GM21737 (cell line): ENCODE results near the gene SPTB.

Experiments
- ATAC-seq: cut with Tn5 transposase; IDR thresholded peaks from one replicate; pipeline ENCODE4 v1.9.1; 2021; ENCODE audit warnings: mild to moderate bottlenecking, moderate library complexity; ENCODE audit not compliant: unreplicated experiment

SPTB gene

GRCh38 chr14:64718762-64719161 lies 160.9 kb downstream of the SPTB start:
- ATAC-seq: no peak

DNA sequence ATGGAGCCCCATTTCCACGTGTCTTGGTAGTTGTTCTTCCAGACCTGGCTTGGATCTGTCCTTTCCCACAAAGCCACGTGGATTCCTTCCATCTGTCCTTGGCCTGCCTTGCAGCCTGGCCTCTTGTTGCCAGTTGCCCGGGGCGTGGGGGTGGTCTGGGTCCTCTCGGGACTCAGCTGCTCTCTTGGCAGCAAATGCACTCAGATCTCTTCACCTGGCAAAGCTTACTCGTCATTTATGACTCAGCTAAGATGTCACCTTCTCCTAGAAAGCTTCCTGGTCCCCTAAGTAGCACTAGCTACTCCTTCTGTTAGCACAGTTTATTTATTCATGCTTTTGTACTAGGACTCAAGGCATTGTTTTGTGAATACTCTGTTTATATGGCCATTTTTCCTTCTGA lies 161.8 kb downstream of the SPTB start:
- ATAC-seq: no peak

DNA sequence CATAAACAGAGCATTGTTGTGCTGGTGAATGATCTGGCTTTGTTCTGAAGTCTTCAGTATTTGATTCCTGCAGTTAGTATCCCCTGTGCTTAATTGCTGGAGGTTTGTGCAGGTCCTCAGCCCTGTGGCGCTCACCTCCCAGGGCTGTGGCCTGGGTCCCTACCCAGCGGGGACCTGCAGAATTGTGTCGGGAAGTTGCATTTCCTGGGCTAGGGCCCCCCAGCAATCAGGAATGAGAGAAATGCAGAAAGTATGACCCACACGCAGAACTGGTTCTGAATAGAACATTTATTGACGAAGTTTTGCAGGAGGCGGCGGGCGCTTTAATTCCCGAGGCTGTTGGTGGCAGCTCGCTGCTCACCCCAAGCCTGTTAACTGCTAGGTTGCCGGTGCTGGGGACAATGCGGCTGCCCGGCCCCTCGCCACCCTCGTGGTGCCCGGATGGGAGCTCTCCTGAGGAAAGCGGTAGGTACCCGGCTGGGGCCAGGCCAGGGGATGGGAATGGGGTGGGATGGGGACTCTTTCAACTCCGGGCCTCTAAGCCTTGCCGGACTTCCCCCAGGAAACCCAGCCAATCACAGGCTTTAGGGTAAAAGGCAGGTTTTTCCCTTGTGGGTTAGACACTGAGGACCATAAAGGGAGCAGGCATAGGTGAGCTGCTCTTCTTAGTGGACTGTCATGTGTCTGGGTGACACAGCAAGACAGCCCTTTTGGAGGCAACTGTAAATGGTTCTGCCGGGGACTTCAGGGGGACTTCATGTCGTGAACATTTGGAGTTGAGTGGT lies 163.9 kb downstream of the SPTB start:
- ATAC-seq: no peak

GRCh38 chr14:64715146-64715627 lies 164.5 kb downstream of the SPTB start:
- ATAC-seq: no peak

GRCh38 chr14:64714432-64715025 lies 165.2 kb downstream of the SPTB start:
- no peak for ATAC-seq

GRCh38 chr14:64713677-64714076 lies 166.0 kb downstream of the SPTB start:
- ATAC-seq: no peak

DNA sequence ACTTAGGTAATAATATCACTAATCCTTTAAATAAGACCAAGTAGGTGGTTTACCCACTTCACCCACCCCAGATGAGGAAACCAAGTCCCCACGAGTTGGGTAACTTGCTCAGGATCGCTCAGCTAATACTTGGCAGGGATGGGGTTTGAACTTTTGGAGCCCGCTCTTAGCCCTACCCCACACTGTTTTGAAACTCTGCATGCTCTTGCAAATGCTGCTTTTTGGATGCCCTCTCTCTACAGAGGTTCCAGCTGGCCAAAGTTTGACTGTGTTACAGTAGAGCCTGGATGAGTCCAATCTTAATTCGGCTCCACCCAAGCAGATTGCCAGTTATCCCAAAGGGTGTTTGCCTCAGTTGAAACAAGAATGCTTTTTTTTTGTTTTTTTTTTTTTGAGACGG lies 168.7 kb downstream of the SPTB start:
- ATAC-seq: no peak

DNA sequence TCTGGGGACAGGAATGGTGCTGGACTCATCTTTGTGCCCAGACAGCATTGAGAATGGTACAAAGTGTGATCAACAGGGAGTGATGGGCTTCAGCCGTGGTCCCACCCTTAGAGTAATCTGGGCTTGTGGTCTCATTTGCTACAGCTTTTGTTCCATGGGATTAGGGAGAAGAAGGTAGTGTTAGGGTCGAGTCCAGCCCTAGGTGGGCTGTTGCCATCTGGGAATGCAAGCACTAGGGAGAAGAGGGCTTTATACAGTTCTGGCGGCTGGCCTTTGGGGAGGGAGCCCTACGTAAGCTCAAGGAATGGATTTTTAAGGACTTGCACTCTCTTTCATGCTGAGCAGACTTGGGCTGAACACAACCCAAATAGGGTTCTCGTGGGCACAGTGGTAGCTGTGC lies 170.6 kb downstream of the SPTB start:
- ATAC-seq: no peak

GRCh38 chr14:64708148-64709004 lies 171.3 kb downstream of the SPTB start:
- no peak for ATAC-seq

DNA sequence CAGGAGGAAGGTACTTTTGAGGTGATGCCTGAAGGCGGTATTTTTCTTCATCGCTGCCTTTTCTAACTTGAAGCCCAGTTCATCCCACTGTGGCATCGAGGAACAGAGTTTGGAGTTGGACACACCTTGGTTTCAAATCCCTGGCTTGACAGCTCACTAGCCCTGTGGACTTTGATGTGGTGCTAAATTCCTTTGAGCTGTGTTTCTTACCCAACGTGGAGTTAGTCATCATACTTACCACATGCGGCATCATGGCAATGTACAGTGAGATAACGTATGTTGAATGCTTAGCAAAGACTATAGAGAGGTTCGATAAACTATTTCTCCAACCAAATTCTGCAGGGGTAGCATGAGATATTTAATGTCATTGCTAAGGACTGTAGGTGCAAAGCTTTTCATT lies 172.0 kb downstream of the SPTB start:
- ATAC-seq: no peak

GRCh38 chr14:64706593-64707193 lies 173.0 kb downstream of the SPTB start:
- no peak for ATAC-seq

DNA sequence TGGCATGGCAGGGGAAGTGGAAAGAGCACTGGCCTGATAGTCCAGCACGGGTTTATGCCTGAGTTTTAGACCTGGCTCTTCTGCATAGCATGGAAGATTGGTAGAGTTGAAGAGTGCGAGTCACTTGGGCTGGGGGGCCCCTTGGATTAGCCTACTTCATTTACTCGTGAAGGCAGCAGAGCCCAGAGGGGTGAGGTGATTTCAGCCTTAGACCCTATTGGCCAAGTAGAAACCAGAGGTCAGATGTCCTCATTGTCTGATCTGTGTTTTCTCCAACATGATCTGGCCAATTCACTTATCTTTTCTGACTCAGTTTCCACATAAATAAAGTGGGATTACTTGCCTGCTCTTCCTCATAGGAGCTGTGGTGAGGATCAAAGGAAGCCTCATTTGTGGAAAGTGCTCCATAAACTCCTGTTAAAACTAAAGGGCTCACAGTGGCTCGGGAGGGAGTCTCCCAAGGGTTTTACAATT lies 173.6 kb downstream of the SPTB start:
- no peak for ATAC-seq

GRCh38 chr14:64705381-64706118 lies 174.2 kb downstream of the SPTB start:
- no peak for ATAC-seq

GRCh38 chr14:64704743-64705380 lies 174.8 kb downstream of the SPTB start:
- ATAC-seq: no peak

DNA sequence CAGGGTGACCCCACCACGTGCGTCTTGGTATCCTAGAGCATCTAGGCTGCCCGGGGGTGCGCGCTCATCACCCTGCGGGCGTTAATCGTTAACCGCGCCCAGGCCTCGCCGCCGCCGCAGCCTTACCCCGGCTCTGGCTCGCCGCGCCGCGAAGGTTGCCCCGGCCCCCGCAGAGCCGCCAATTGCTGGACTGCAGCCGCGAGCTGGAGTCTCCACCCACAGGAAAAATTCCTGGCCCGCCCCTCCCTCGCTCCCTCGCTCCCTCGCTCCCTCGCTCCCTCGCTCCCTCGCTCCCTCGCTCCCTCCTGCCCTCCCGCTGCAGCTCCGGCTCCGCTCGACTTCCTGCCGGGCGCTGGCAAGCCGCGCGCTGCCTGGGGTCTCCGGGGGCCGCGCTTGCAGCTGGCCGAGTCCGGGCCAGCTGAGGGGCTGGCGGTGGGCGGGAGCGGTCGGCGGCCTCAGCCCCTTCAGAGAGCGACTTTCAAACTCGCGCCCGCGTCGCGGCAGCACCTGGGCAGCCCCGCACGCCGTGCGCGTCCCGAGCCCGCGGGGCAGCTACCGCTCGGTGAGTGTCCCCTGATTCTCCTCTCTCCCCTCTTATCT lies 175.5 kb downstream of the SPTB start, which contains the start of gene PLEKHG3:
TSS of gene PLEKHG3 (plus strand) at position 282 of the 600 bp plus-strand sequence. CDS start 23,208 bp downstream, outside the sequence.
- no peak for ATAC-seq

GRCh38 chr14:64703395-64704142 lies 176.1 kb downstream of the SPTB start:
- no peak for ATAC-seq

GRCh38 chr14:64702493-64703394 lies 177.0 kb downstream of the SPTB start:
- no peak for ATAC-seq

DNA sequence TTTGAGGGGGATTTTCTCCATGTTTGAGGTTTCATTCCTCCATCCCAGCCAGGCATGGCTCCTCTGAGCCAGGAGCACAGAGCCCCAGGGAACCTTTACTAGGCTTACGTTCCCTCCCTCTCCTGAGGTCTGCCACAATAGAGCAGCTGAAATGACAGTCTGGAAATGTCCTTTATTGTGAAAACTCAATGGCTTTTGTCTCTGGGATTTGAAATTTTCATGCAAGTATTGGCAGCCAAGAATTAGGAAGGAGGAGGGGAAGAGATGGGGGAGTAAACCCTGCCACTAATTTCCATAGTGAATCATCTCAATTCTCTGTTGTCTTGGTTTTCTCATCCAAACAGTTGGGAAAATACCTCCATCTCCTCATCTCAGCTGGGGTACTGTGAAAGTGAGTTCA lies 178.0 kb downstream of the SPTB start:
- ATAC-seq: no peak
